HEK293T (cell line): ENCODE results near the gene VTI1A.

Experiments used
- CTCF ChIA-PET: fragments of 350-600 bp; formaldehyde crosslinking; extraction: SDS; loops from one replicate; lab custom pipeline; 2021; ENCODE audit warnings: antibody characterized with exemption, inconsistent platforms; lab: Yijun Ruan, JAX
- POLR2A ChIA-PET: fragments of 350-600 bp; formaldehyde crosslinking; extraction: SDS; loops from one replicate; lab custom pipeline; 2020; ENCODE audit warnings: antibody characterized with exemption, inconsistent platforms; lab: Yijun Ruan, JAX
- DNase-seq: peaks from one replicate; pipeline ENCODE4 v3.0.0; 2012; ENCODE audit warnings: mixed read lengths; ENCODE audit errors: extremely low spot score
- ARNT ChIP-seq: fragments of 450-650 bp; IDR thresholded peaks from 2 replicates; pipeline ENCODE4 v1.6.1; 2017; ENCODE audit warnings: mild to moderate bottlenecking
- BHLHE40 ChIP-seq: fragments of 450-650 bp; IDR thresholded peaks from 2 replicates; pipeline ENCODE4 v1.6.1; 2016; ENCODE audit warnings: mild to moderate bottlenecking, moderate library complexity, borderline replicate concordance
- CTBP1 ChIP-seq: fragments of 450-650 bp; IDR thresholded peaks from 2 replicates; pipeline ENCODE4 v1.6.1; 2016; ENCODE audit warnings: borderline replicate concordance
- ELF4 ChIP-seq: fragments of 450-650 bp; IDR thresholded peaks from 2 replicates; pipeline ENCODE4 v1.6.1; 2017; ENCODE audit warnings: antibody characterized with exemption
- FOXA1 ChIP-seq: fragments of 450-650 bp; IDR thresholded peaks from 2 replicates; pipeline ENCODE4 v1.6.1; 2016; ENCODE audit warnings: mild to moderate bottlenecking
- FOXK2 ChIP-seq: fragments of 450-650 bp; IDR thresholded peaks from 2 replicates; pipeline ENCODE4 v1.6.1; 2016; ENCODE audit warnings: mild to moderate bottlenecking
- FOXM1 ChIP-seq: fragments of 450-650 bp; IDR thresholded peaks from 2 replicates; pipeline ENCODE4 v1.6.1; 2017; ENCODE audit warnings: mild to moderate bottlenecking, borderline replicate concordance
- HDGF ChIP-seq: fragments of 450-650 bp; IDR thresholded peaks from 2 replicates; pipeline ENCODE4 v1.6.1; 2017; ENCODE audit warnings: antibody characterized with exemption, borderline replicate concordance
- L3MBTL2 ChIP-seq: fragments of 450-650 bp; conservative IDR thresholded peaks from 2 replicates; pipeline ENCODE4 v1.6.1; 2016; ENCODE audit warnings: mild to moderate bottlenecking
- LEF1 ChIP-seq: fragments of 450-650 bp; IDR thresholded peaks from 2 replicates; pipeline ENCODE4 v1.6.1; 2017; ENCODE audit warnings: mild to moderate bottlenecking, borderline replicate concordance
- NFRKB ChIP-seq: fragments of 450-650 bp; IDR thresholded peaks from 2 replicates; pipeline ENCODE4 v1.6.1; 2016; ENCODE audit warnings: mild to moderate bottlenecking, moderate library complexity
- PKNOX1 ChIP-seq: fragments of 450-650 bp; IDR thresholded peaks from 2 replicates; pipeline ENCODE4 v1.6.1; 2016
- SP1 ChIP-seq: fragments of 450-650 bp; IDR thresholded peaks from 2 replicates; pipeline ENCODE4 v1.6.1; 2017
- SUZ12 ChIP-seq: fragments of 450-650 bp; IDR thresholded peaks from 2 replicates; pipeline ENCODE4 v1.6.1; 2016; ENCODE audit warnings: mild to moderate bottlenecking
- TARDBP ChIP-seq: fragments of 450-650 bp; IDR thresholded peaks from 2 replicates; pipeline ENCODE4 v1.6.1; 2016
- ZNF384 ChIP-seq: fragments of 450-650 bp; IDR thresholded peaks from 2 replicates; pipeline ENCODE4 v1.6.1; 2016

Gene VTI1A

GRCh38 chr10:112792487-112793201 is 345.6 kb downstream of the VTI1A start:
- ChIA-PET CTCF (no interaction called here), POLR2A (no interaction called here)
- no peak for TF ChIP-seq SUZ12
- peak; percentile 51 for DNase-seq

GRCh38 chr10:112793202-112793921 is 346.3 kb downstream of the VTI1A start:
- peak; percentile 42; the same call in 1 of the 2 replicates for TF ChIP-seq PKNOX1
- no peak for TF ChIP-seq ARNT
- no peak for TF ChIP-seq FOXM1
- peak; percentile 51 for TF ChIP-seq CTBP1
- CTCF ChIA-PET: no interaction called here
- DNase-seq: no peak
- POLR2A ChIA-PET: no interaction called here

GRCh38 chr10:112794201-112794600 is 347.2 kb downstream of the VTI1A start:
- ChIA-PET POLR2A (no interaction called here), CTCF (interaction anchor here (0.6 kb wide), 2 partner anchors 67 to 220 kb away, joined by 3 to 5 read pairs; no protein-coding TSS in a partner anchor)
- TF ChIP-seq NFRKB: no peak
- no peak for TF ChIP-seq CTBP1
- no peak for TF ChIP-seq TARDBP
- no peak for TF ChIP-seq FOXM1
- TF ChIP-seq FOXK2: no peak
- TF ChIP-seq HDGF: no peak
- TF ChIP-seq BHLHE40: no peak
- no peak for TF ChIP-seq ZNF384
- no peak for TF ChIP-seq FOXA1
- no peak for TF ChIP-seq L3MBTL2
- DNase-seq: no peak

GRCh38 chr10:112795067-112795466 is 348.1 kb downstream of the VTI1A start:
- TF ChIP-seq L3MBTL2 (no peak), ARNT (no peak), LEF1 (no peak), SP1 (no peak), ELF4 (no peak), ZNF384 (no peak), FOXM1 (no peak), FOXA1 (no peak), PKNOX1 (no peak), BHLHE40 (no peak), FOXK2 (no peak), SUZ12 (no peak), HDGF (no peak), TARDBP (no peak), CTBP1 (no peak), NFRKB (no peak)
- DNase-seq: no peak
- ChIA-PET CTCF (no interaction called here), POLR2A (no interaction called here)

- TF ChIP-seq L3MBTL2: no peak
- TF ChIP-seq FOXA1: no peak
- no peak for TF ChIP-seq PKNOX1
- TF ChIP-seq FOXK2: no peak
- TF ChIP-seq ELF4: no peak
- no peak for TF ChIP-seq CTBP1
- no peak for TF ChIP-seq TARDBP
- TF ChIP-seq SUZ12: no peak
- TF ChIP-seq NFRKB: no peak
- ChIA-PET POLR2A (no interaction called here), CTCF (no interaction called here)
- DNase-seq: no peak
Measured at GRCh38 chr10:112797197-112797596, 350.2 kb downstream of the VTI1A start.

GRCh38 chr10:112797855-112798254 is 350.8 kb downstream of the VTI1A start:
- TF ChIP-seq CTBP1 (no peak), TARDBP (no peak), FOXM1 (no peak), FOXK2 (no peak), SUZ12 (no peak), PKNOX1 (no peak), FOXA1 (no peak), SP1 (no peak), NFRKB (no peak), ELF4 (no peak), ARNT (no peak), BHLHE40 (no peak), LEF1 (no peak), HDGF (no peak), L3MBTL2 (no peak), ZNF384 (no peak)
- DNase-seq: no peak
- POLR2A ChIA-PET: no interaction called here
- CTCF ChIA-PET: no interaction called here
